ENCODE data around the gene PEX14.

PEX14 gene

GRCh38 chr1:10653370-10654125 is 178.8 kb downstream of the PEX14 start:
- no peak for DNase-seq

- DNase-seq = no peak
These were observed 180.3 kb downstream of the PEX14 start for GRCh38 chr1:10655002-10655401.

DNA sequence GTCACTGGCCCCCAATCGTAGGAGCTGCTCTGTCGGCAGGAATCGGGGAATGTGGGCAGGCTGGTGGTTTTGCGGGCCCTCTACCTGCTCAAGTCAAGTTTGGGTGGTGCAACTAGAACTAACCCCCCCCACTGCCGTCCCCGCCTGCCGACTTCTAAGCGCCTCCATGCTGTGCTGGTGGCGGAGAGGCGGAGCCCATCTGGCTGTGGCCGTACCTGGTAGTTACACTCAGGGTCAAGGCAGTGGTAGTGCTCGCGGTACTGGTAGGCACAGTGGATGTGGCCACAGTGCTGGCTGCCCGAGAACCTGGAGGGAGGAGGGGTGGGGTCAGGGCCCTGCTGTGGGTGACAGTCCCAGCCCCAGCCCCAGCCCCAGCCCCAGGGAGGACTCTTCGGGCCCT is 181.7 kb downstream of the PEX14 start:
- DNase-seq = no peak

DNA sequence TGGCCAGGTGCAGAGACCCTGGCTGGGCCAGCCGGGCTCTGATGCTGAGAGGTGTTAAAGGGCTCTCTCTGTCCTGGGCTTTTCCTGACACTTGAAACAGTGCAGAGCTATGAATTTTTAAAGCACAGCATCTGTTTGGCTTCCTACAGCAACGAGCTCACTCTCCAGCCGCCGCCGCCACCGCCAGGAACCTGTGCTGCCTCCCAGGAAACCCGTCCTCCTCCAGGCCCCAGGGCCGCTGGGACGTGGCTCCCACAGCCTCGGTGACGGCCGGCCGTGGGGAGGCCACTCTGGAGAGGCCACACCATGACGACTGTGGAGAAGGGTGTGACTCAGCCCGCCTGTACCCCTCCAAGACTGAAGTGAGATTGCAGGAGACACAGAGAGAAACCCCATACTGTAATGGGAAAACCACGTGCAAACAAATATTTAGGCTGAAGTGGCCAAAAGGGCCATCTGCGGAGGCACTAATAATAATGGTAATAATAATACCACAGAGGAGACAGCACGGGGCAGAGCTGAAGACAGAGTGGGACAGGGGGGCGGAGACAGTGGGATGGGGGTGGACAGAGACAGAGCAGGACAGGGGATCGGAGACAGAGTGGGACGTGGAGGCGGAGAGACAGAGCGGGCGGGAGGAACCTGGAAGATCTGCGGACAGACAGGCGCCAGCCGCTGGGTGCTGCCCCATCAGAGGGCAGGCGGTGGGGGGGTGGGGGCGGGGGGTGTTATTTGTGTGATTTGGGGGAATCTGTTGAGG is 182.5 kb downstream of the PEX14 start:
- DNase-seq = no peak

DNA sequence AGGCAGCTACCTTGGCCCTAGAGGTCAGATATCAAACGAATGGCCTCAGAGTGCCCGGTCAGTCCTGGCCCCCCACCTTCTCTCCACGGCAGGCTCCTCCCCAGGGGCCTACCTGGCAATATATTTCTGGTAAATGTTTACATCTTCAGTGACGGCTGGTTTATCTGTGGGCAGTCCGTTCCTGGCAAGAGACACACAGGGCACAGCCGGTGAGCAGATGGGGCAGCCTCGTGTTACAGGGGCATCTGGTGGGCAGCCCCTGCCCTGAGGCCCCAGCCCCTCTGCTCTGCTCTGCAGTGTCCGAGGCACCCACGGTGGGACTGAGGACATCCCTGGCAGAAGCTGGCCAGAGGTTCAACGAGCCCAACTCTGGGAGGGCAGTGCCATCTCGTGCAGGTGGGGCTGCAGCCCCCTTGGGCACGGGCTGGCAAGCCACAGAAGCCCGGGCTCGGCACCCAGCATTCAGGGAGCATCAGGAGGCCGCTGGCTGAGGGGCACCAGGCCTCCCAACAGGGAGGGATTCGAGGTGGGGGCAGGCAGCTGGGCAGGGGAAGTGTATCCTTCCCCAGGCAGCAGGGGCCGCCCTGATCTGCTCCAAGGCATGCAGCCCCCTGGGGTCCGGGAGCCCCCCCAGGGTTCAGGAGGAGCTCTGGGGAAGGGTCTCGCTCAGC is 183.8 kb downstream of the PEX14 start:
- no peak for DNase-seq

DNA sequence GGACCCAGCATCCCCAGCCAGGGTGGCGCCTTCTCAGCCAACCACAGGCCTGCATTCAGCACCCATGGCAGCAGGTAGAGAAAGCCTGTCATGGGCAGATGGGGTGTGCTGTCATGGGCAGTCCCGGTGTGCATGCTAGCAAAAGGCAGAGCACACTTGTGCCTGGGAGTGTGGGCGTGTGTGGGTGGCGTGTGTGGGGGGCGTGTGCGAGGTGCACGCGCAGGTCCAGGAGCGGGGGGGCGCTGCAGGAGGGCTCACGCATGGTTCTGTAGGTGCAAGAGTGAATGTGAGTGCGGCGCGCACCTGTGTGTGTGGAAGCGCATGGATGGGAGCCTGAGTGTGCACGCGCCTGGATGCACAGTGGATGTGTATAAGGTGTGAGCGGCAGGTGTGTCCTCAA is 184.5 kb downstream of the PEX14 start:
- DNase-seq = no peak

- no peak for DNase-seq
These were observed 185.1 kb downstream of the PEX14 start for GRCh38 chr1:10659646-10660540.

- no peak for DNase-seq
These were observed 186.7 kb downstream of the PEX14 start for GRCh38 chr1:10661453-10661852.

- no peak for DNase-seq
These were observed 187.4 kb downstream of the PEX14 start for GRCh38 chr1:10662090-10662688.

GRCh38 chr1:10662824-10663677 is 188.3 kb downstream of the PEX14 start:
- DNase-seq = no peak

DNA sequence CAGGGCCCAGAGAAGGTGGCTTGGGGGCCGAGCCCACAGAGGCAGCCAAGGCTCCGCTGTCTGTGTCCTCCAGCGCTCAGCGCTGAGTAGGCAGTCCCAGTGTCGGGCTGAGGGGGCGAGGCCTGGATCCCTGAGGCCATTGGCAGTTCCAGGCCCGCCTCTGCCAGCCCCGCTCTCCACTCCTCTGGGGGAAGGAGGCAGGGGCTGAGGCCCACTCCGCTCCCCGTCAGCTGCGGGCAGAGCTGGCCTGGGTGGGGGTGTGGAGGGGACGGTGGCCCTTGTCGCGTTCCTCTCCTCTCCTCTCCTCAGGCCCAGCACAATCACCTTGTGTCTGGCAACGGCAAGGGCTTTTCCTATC is 188.9 kb downstream of the PEX14 start:
- DNase-seq = no peak

GRCh38 chr1:10664251-10664650 is 189.5 kb downstream of the PEX14 start:
- DNase-seq = no peak

DNA sequence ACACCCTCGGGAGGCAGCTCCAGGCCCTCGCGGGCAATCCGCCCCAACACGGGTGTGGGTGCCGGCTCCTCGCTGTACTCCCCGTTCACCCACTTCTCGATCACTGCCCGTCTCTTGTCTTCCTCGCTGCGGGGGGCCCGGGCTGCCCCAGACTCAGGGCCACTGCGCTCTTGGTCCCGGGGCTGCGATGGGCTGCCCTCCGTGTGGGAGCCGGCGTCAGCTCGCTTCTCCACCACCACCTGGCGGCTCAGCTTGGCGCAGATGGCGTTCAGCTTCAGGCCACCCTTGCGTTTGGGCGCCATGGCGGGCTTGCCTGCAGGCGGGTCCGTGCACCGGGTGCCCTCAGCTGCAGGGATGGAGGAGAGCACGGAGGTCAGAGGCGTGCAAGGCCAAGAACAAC is 190.5 kb downstream of the PEX14 start:
- DNase-seq = no peak

DNA sequence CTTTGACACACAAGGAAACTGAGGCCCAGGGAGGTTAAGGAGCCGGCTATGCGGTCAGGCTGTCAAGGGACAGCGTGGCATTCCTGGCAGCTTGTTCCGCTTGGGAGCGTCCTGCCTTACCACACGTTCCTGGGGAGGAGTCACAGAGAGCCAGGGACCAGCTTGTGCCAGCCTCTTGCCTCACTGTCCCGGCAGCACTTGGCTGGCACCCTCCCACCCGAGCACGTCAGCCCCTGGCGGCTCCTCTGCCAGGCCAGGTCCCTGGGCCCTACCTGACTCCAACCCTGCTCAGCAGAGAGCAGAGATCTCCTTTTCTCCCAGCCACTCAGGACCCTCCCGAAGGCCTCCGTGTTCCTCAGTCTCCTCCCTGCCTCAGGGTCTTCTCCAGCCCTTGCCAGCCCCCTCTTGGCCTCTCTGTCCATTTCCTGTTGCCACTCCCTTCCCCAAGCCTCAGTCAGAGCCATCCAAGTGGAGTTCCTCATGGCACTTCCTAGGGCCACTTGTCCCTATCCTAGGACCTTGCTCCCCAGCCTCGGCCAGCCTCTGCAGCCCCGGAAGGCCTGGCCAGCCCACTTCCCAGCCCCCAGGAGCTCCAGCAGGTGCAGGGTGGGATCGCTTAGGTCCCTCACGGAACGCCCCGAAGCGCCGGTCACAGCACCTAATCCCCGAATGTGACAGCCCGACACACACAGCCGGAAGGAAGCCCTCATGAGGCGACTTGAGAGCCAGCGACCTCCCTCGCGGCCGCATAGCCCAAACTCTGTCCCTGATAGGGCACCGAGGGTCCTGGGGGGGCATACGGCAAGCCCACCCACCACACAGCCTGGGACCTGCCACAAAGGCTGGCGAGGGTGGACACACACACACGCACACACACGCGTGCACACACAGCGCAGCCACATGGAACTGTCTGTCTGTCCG is 191.4 kb downstream of the PEX14 start:
- no peak for DNase-seq

GRCh38 chr1:10667861-10668761 is 193.4 kb downstream of the PEX14 start:
- DNase-seq = no peak

GRCh38 chr1:10669570-10669969 is 194.8 kb downstream of the PEX14 start:
- DNase-seq = no peak

GRCh38 chr1:10670190-10670589 is 195.4 kb downstream of the PEX14 start:
- DNase-seq = no peak

GRCh38 chr1:10671090-10671489 is 196.3 kb downstream of the PEX14 start:
- no peak for DNase-seq

- DNase-seq = no peak
These were observed 197.0 kb downstream of the PEX14 start for GRCh38 chr1:10671622-10672342.

Data from NCI-H2029 treated with DMSO at 0.1 percent for 48 hours (cell line).